NCI-H146 (cell line): ENCODE results near the gene MAP2.
"Not testable (repeated sequence)": the region's sequence is repeated elsewhere in the genome, so short reads cannot be mapped to it uniquely, and the experiment has no call there.

Experiments
- DNase-seq: peaks from one replicate; lab custom pipeline; 2025; lab: John Stamatoyannopoulos, UW

Gene MAP2

DNA sequence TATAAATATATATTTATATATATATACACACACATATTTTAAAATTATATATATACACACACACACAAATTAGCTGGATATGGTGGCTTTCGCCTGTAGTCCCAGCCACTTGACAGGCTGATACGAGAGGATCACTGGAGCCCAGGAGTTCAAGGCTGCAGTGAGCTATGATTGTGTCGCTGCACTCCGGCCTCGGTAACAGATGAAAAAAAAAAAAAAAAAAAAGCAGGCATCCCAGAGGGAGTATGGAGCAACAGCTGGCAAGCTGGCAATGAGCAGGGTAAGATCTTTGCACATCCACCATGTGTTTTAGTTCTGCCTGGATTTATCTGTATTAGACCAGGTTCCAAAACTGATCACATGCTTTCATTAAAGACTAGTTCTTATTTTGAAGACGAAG is 170.1 kb downstream of the MAP2 start:
- DNase-seq = no peak

DNA sequence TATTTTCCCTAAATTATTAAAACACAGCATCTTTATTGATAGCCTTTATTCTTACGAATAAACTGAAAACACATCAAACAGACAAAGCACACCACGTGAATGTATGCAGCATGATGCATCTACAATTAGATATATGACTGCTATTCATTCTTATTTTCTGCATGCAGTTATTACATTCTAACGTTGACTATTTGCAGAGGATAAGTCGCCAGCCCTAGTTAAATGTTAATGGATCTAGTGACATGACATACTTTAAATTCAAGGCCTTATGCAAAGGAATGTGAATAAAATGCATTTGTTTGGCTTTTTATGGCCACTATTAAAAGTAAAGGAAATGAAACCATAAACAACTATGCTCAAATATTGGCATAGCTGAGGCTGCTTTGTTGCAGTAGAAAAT is 172.4 kb downstream of the MAP2 start:
- DNase-seq = no peak

DNA sequence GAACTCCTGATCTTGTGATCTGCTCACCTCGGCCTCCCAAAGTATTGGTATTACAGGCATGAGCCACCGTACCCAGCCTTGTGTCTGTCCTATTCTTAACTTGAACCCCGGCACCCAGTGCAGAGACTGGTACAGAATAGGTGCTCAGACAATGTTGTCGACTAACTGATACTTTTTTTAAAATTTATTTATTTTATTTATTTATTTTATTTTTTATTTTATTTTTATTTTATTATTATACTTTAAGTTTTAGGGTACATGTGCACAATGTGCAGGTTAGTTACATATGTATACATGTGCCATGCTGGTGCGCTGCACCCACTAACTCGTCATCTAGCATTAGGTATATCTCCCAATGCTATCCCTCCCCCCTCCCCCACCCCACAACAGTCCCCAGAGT is 174.4 kb downstream of the MAP2 start:
- not testable (repeated sequence) for DNase-seq

DNA sequence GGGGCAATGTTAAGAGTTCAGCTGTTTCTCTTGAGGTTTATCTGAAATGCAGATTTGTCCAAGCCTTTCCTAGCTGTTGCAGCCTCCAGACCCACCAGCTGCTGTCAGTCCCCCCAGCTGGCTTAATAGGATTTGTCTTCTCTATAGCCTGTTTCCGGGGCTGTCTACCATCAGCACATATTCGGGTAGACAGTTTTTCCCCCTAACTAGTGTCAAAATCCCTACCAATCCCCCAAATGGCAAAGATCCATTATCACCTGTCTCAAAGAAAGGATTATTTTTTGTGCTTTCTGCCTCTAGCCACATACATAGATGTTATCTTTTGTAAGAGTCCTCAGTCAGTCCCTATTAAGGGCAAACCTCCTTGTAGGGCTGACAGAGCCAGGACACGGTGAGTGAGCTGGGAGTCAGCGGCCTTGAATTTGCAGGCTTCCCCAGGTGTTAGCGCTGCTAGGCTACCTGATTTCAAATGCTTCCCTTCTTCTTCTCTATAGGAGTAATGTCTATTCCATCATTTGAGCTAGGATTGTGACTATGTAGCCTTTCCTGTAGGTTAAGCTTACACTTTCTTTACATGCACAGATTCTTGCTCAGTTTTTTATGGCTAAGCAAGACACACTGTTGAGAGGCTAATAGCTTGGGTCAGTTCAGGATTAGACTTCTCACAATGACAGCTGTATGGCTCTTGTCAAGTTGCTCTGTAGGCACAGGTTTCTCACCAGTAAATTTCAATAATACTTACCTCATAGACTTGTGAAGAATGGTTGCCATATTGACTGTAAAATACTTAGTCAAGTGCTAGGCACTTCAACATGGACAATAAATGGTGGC is 176.7 kb downstream of the MAP2 start:
- peak; percentile 60 for DNase-seq

GRCh38 chr2:209601497-209601896 is 177.7 kb downstream of the MAP2 start:
- no peak for DNase-seq

DNA sequence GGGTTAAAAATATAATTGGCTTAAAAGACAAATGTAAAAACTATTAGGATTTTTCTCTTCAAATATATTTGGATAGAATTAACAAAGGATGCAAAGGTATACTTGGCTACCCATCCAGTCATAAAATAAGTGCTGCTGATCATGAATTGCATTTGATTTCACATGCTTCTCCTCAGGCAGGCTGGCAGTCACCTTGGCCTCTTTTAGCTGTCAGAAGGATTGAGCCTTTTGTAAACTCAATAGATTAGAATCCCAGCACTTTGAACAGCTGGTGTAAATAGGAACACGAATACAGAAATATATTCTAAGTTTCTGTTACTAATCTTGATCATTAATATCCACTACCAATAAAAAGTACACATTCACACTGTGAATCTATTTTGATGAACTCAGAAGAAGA is 178.4 kb downstream of the MAP2 start:
- DNase-seq = no peak

DNA sequence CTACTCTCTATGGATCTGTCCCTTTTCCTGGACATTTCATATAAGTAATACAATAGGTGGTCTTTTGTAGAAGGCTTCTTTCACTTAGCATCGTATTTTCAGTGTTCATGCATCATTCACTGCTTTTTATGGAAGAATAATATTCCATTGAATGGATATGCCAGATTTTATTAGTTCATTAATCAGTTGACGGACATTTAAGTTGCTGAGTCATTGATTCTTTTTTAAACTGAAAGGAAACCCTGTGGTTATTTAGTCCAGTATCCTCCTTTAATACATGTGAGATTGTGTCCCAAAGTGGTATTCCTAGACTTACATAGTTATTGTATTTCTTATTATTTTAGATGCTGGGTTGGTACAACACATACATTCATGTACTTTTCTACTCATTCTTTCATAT is 185.7 kb downstream of the MAP2 start:
- DNase-seq = no peak

DNA sequence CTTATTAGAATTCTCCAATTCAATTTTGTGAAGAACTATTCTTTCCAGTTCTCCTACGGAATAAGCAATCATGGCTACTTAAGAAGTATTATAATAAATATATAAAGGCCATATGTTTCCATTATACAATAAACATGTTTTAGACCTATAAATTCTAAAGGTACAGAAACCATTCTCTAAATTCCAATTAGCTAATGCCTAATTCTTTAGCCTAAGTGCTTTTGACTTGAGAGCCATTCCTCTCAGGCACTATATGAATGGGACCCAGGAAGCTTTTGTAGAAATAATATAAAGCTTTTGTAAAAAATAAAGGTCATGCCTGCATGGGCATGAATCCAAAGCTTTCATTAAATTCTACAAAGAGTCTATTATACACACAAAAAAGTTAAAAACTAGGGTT is 186.8 kb downstream of the MAP2 start:
- DNase-seq = no peak

DNA sequence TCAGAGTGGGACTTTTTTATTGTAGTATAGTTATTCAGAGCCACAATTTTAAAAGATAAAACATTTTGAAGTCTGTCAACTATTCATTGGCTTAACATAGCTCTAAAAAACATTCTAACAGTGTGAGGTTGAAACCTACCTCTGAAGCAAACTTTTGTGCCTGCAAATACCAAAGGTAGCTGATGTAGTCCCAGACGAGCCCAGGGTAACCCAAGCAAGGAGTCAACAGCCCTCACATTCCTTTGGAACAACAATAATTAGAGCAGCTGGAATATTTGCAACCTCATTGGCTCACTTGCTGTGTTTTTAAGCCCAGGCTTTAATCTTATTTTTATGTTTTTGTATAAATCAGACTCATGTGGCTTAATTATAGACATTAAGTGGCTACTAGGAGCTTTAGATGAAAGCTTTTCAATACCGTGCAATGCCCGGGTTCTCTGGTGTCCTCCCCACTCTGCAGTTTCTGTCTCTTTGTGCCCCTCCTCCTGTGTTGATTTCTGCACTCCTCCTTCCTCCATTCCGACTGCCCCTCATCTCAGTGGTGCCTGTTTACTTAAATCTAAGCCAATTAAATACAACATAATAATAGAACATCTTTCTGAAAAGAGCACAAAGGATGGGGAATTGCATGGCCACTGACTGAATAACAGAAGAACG is 189.9 kb downstream of the MAP2 start:
- DNase-seq = no peak

GRCh38 chr2:209614690-209615369 is 191.0 kb downstream of the MAP2 start:
- DNase-seq = peak; percentile 61

DNA sequence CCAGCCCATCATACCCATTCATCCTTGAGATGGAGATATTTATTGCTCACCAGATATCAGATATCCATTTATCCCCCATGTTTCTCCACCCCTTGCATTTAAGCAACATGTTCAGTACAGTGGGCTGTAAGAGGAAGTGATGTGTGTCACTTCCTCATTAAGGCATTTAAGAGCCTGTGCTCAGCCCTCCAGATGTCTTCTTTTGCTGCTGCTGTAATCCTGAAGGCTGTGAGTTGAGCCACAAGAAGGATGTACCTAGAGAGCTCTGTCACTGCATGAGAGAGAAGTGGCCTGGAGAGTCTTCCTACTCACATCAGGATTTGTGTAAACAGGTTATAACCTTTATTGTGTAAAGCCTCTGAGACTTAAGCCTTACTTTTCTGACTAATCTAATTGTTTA is 195.9 kb downstream of the MAP2 start:
- DNase-seq = no peak

GRCh38 chr2:209624192-209624938 is 200.5 kb downstream of the MAP2 start:
- DNase-seq = no peak

DNA sequence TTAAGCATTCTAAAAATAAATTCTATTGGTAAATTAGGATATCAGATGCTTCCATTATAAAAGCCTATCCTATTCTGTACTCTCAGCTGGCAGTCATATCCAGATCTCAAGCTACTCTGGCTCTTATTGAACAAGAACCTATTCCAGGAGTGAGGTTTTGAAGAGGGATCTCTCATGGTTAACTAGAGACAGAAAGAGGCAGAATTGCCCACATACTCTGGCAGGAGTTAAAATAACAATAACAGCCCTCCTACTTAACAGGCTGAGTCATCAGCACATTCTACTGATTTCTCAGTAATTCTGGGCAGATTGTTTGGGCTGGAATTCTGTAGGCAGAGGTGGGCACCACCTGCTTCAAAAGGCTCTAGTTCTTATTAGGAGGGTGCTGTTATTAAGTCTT is 205.8 kb downstream of the MAP2 start:
- no peak for DNase-seq

DNA sequence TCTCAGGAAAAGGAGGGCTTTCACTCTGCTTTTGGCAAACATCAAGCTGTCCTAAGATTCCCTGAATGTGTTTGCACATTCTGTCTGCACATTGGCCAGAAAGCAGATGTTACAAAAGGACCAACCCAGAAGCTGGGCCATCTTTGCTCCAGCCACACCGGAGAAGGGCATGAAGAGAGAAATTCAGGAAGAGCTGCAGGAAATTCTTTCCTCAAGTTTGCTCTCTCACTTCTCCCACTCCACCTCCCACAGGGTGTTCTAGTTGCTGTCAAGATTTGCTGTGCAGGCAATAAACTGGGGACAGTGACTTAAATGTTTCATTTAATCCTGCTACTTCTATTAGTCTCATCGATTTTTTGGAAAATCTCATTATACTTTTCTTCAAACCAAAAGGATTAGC is 210.1 kb downstream of the MAP2 start:
- DNase-seq = no peak

- DNase-seq = no peak
These were observed 212.2 kb downstream of the MAP2 start for GRCh38 chr2:209636076-209636475.

- no peak for DNase-seq
These were observed 213.4 kb downstream of the MAP2 start for GRCh38 chr2:209637293-209637692.

GRCh38 chr2:209638346-209638745 is 214.5 kb downstream of the MAP2 start:
- no peak for DNase-seq

GRCh38 chr2:209640358-209640757 is 216.5 kb downstream of the MAP2 start:
- no peak for DNase-seq

GRCh38 chr2:209642146-209642820 is 218.4 kb downstream of the MAP2 start:
- no peak for DNase-seq

GRCh38 chr2:209644842-209645241 is 221.0 kb downstream of the MAP2 start:
- DNase-seq = no peak

GRCh38 chr2:209648714-209649113 is 224.9 kb downstream of the MAP2 start:
- no peak for DNase-seq

GRCh38 chr2:209653134-209653533 is 229.3 kb downstream of the MAP2 start:
- DNase-seq = no peak
